OCI-LY7 (cell line): ENCODE data around the gene MIA3. TPM values are rescaled to one million over a fixed set of nuclear protein-coding genes. Genes with fewer than 3 reads are reported as not detected.
A peak's percentile ranks its signal among the peaks of the same experiment; 100 is the strongest.

Experiments used
- BruUV-seq: library from RNA; stranded (reverse); fragments of 400-500 nt; replicated peaks from 2 replicates; lab custom pipeline; 2021; lab: Mats Ljungman, UMichigan
- CTCF ChIA-PET: fragments of 300-600 bp; sonication (Branson Sonifier 250); formaldehyde crosslinking; loops from one replicate; lab custom pipeline; 2022; ENCODE audit warnings: antibody characterized with exemption; ENCODE audit not compliant: unreplicated experiment; lab: Charles Lee
- POLR2A ChIA-PET: fragments of 300-600 bp; sonication (Branson Sonifier 250); formaldehyde crosslinking; loops from one replicate; lab custom pipeline; 2022; ENCODE audit warnings: antibody characterized with exemption; lab: Charles Lee
- DNase-seq: peaks from one replicate; pipeline ENCODE4 v3.0.0-alpha.2; 2015; ENCODE audit warnings: low spot score
- H2AFZ ChIP-seq: fragments of 200-600 bp; sonication (generic), shearing (Covaris generic); 2 replicates; pipeline ENCODE4 v1.6.1; 2014; ENCODE audit warnings: mild to moderate bottlenecking, antibody characterized with exemption, low read length, moderate library complexity
- H3K27ac ChIP-seq: fragments of 200-600 bp; sonication (generic); 2 replicates; pipeline ENCODE4 v1.5.1; 2014; ENCODE audit warnings: mixed run types, low read depth, mild to moderate bottlenecking, moderate library complexity, low read length, inconsistent platforms; ENCODE audit not compliant: poor library complexity, severe bottlenecking
- H3K36me3 ChIP-seq: fragments of 200-600 bp; sonication (generic); 2 replicates; pipeline ENCODE4 v1.6.1; 2014; ENCODE audit warnings: mild to moderate bottlenecking, antibody characterized with exemption, low read length, moderate library complexity, mixed read lengths; ENCODE audit not compliant: insufficient read depth
- H3K4me1 ChIP-seq: fragments of 200-600 bp; sonication (generic); 2 replicates; pipeline ENCODE4 v1.5.1; 2014; ENCODE audit warnings: mild to moderate bottlenecking, low read length; ENCODE audit not compliant: insufficient read depth, poor library complexity, severe bottlenecking
- H3K4me2 ChIP-seq: fragments of 200-600 bp; sonication (generic); 2 replicates; pipeline ENCODE4 v1.6.1; 2014; ENCODE audit warnings: mild to moderate bottlenecking, low read length
- H3K4me3 ChIP-seq: fragments of 200-600 bp; sonication (generic); 2 replicates; pipeline ENCODE4 v1.5.1; 2014; ENCODE audit warnings: mild to moderate bottlenecking, low read depth, low read length; ENCODE audit not compliant: poor library complexity, severe bottlenecking
- H3K79me2 ChIP-seq: fragments of 200-600 bp; sonication (generic); 2 replicates; pipeline ENCODE4 v1.6.1; 2016; ENCODE audit warnings: low read depth, mild to moderate bottlenecking, low read length, moderate library complexity, mixed read lengths; ENCODE audit not compliant: insufficient read depth
- H3K9me2 ChIP-seq: fragments of 200-600 bp; sonication (generic); 2 replicates; pipeline ENCODE4 v1.6.1; 2016; ENCODE audit warnings: mild to moderate bottlenecking, low read length, mixed read lengths; ENCODE audit not compliant: insufficient read depth
- H3K9me3 ChIP-seq: fragments of 200-600 bp; sonication (generic); 2 replicates; pipeline ENCODE4 v1.6.1; 2014; ENCODE audit warnings: mild to moderate bottlenecking, mixed run types, low read length, mixed read lengths
- H4K20me1 ChIP-seq: fragments of 200-600 bp; sonication (generic); 2 replicates; pipeline ENCODE4 v1.6.1; 2014; ENCODE audit warnings: mild to moderate bottlenecking, antibody characterized with exemption, low read length, moderate library complexity, mixed read lengths; ENCODE audit not compliant: insufficient read depth
- CTCF ChIP-seq: fragments of 200-600 bp; sonication (generic); conservative IDR thresholded peaks from 2 replicates; pipeline ENCODE4 v1.5.1; 2014; ENCODE audit warnings: mild to moderate bottlenecking, antibody characterized with exemption, low read length, moderate library complexity, mixed read lengths
- EZH2phosphoT487 ChIP-seq: fragments of 200-600 bp; sonication (generic); IDR thresholded peaks from 2 replicates; pipeline ENCODE4 v1.6.1; 2018; ENCODE audit warnings: low read depth, borderline replicate concordance, mild to moderate bottlenecking, mixed run types, antibody characterized with exemption, low read length, moderate library complexity, mixed read lengths
- intact Hi-C: fragments of 100-400 bp; cut with micrococcal nuclease; formaldehyde crosslinking; loops from one replicate; pipeline ENCODE4 v1.10.0; 2022; ENCODE audit not compliant: unreplicated experiment
- total RNA-seq, 2 experiments: library from RNA; depleted of rRNA in 1 of 2; stranded (reverse); fragments of >200 nt in 1 of 2; shearing (Covaris generic) in 1 of 2; gene quantifications; 2 replicates each; pipeline ENCODE4 v1.2.3, GENCODE V29; 2014 to 2022

Gene MIA3
- total RNA-seq, 2 experiments from 2014 or later, result 23.5 to 57.1 TPM

GRCh38 chr1:222613627-222614026, 4.3 kb upstream of the MIA3 start:
- BruUV-seq, result no TSS peak
- intact Hi-C loops, result no loop called here
- Histone ChIP-seq H3K9me3 (no peaks in the 10 kb centered on the region), H3K27ac (no peak overlapping the region), H2AFZ (no peak overlapping the region), H3K9me2 (no peaks in the 10 kb centered on the region), H3K4me1 (peaks cover 8% of the 10 kb centered on the region), H3K4me2 (no peak overlapping the region), H3K79me2 (no peaks in the 10 kb centered on the region), H4K20me1 (no peaks in the 10 kb centered on the region), H3K36me3 (no peaks in the 10 kb centered on the region), H3K4me3 (no peak overlapping the region)
- ChIA-PET POLR2A (interaction anchor here (0.6 kb wide), 1 partner anchor 30 kb away, joined by 4 read pairs; no protein-coding TSS in a partner anchor), CTCF (no interaction called here)
- no peak for DNase-seq
- TF ChIP-seq EZH2phosphoT487, result no peak

- DNase-seq, result no peak
- H4K20me1 ChIP-seq, result no peaks in the 10 kb centered on the region
- no peak overlapping the region for H3K4me3 ChIP-seq
- H3K79me2 ChIP-seq, result no peaks in the 10 kb centered on the region
- CTCF ChIA-PET, result no interaction called here
- POLR2A ChIA-PET, result interaction anchor here (0.5 to 1.1 kb wide), 6 partner anchors 20 to 96 kb away, joined by 3 to 6 read pairs (median 4); partner anchors contain the start of genes AIDA, BROX and TAF1A
- peaks cover 13% of the 10 kb centered on the region for H3K4me1 ChIP-seq
- H3K36me3 ChIP-seq, result no peaks in the 10 kb centered on the region
- intact Hi-C loops, result loop anchor here (2.0 kb wide), 1 partner anchor 28 kb away; no protein-coding TSS in a partner anchor
- peak overlapping the region; percentile 94; the same call in 1 of the 2 replicates for H2AFZ ChIP-seq
- no peak overlapping the region for H3K27ac ChIP-seq
- TF ChIP-seq CTCF (no peak), EZH2phosphoT487 (no peak)
- BruUV-seq, result no TSS peak
- no peak overlapping the region for H3K4me2 ChIP-seq
- no peaks in the 10 kb centered on the region for H3K9me3 ChIP-seq
- no peaks in the 10 kb centered on the region for H3K9me2 ChIP-seq
These were observed 1.4 kb upstream of the MIA3 start for GRCh38 chr1:222616525-222616924.

GRCh38 chr1:222617367-222617951, 438 bp upstream of the MIA3 start:
- ChIA-PET CTCF (no interaction called here), POLR2A (interaction anchor here (0.6 to 1.1 kb wide), 5 partner anchors 24 to 95 kb away, joined by 3 to 6 read pairs (median 5); partner anchors contain the start of genes AIDA, BROX and TAF1A)
- peak; percentile 90 for DNase-seq
- Histone ChIP-seq H3K79me2 (no peaks in the 10 kb centered on the region), H3K4me3 (peak overlapping the region; percentile 73), H3K4me1 (peaks cover 13% of the 10 kb centered on the region), H2AFZ (peak overlapping the region; percentile 94), H3K27ac (no peak overlapping the region), H4K20me1 (no peaks in the 10 kb centered on the region), H3K9me3 (no peaks in the 10 kb centered on the region), H3K4me2 (peak overlapping the region; percentile 94), H3K36me3 (no peaks in the 10 kb centered on the region), H3K9me2 (no peaks in the 10 kb centered on the region)
- TF ChIP-seq CTCF, result no peak
- intact Hi-C loops, result loop anchor here (2.0 kb wide), 1 partner anchor 27 kb away; no protein-coding TSS in a partner anchor
- BruUV-seq, result TSS peak; percentile 73
